Measurements from ENCODE around the gene GRK5.

The GRK5 gene

GRCh38 chr10:119447823-119448546 lies 240.6 kb downstream of the GRK5 start:
- POLR2A ChIA-PET = interaction anchor here (0.9 kb wide), 1 partner anchor 289 kb away, joined by 3 read pairs; no protein-coding TSS in a partner anchor

GRCh38 chr10:119448628-119449584 lies 241.5 kb downstream of the GRK5 start:
- POLR2A ChIA-PET = interaction anchor here (0.9 kb wide), 1 partner anchor 290 kb away, joined by 3 read pairs; no protein-coding TSS in a partner anchor
- no peak for DNase-seq (ENCODE audit: extremely low spot score)
- CTCF ChIA-PET = interaction anchor here (1.3 to 1.5 kb wide), 2 partner anchors 242 to 250 kb away, joined by 4 to 6 read pairs; partner anchors contain the start of gene GRK5
- TF ChIP-seq SUZ12 (IDR thresholded peaks at IDR 0.05) = no peak
- TF ChIP-seq HDGF (IDR thresholded peaks at IDR 0.05; ENCODE audit: borderline replicate concordance) = no peak
- no peak for TF ChIP-seq FOXM1 (IDR thresholded peaks at IDR 0.05; ENCODE audit: borderline replicate concordance)
- TF ChIP-seq ARNT (IDR thresholded peaks at IDR 0.05) = no peak
- TF ChIP-seq PKNOX1 (IDR thresholded peaks at IDR 0.05) = no peak
- TF ChIP-seq FOXK2 (IDR thresholded peaks at IDR 0.05) = no peak
- no peak for TF ChIP-seq TARDBP (IDR thresholded peaks at IDR 0.05)
- no peak for TF ChIP-seq SP1 (IDR thresholded peaks at IDR 0.05)
- no peak for TF ChIP-seq FOXA1 (IDR thresholded peaks at IDR 0.05)
- TF ChIP-seq L3MBTL2 (conservative IDR thresholded peaks at IDR 0.05) = no peak
- no peak for TF ChIP-seq NFRKB (IDR thresholded peaks at IDR 0.05)
- no peak for TF ChIP-seq CTBP1 (IDR thresholded peaks at IDR 0.05; ENCODE audit: borderline replicate concordance)
- no peak for TF ChIP-seq BHLHE40 (IDR thresholded peaks at IDR 0.05; ENCODE audit: borderline replicate concordance)
- TF ChIP-seq ELF4 (IDR thresholded peaks at IDR 0.05) = no peak

More at GRCh38 chr10:119447823-119448546, 240.6 kb downstream of the GRK5 start:
- no peak for TF ChIP-seq HDGF (IDR thresholded peaks at IDR 0.05; ENCODE audit: borderline replicate concordance)
- TF ChIP-seq FOXM1 (IDR thresholded peaks at IDR 0.05; ENCODE audit: borderline replicate concordance) = no peak
- TF ChIP-seq SP1 (IDR thresholded peaks at IDR 0.05) = no peak
- no peak for TF ChIP-seq CTBP1 (IDR thresholded peaks at IDR 0.05; ENCODE audit: borderline replicate concordance)
- no peak for TF ChIP-seq BHLHE40 (IDR thresholded peaks at IDR 0.05; ENCODE audit: borderline replicate concordance)
- TF ChIP-seq ARNT (IDR thresholded peaks at IDR 0.05) = no peak
- no peak for TF ChIP-seq SUZ12 (IDR thresholded peaks at IDR 0.05)
- no peak for TF ChIP-seq FOXA1 (IDR thresholded peaks at IDR 0.05)
- no peak for TF ChIP-seq FOXK2 (IDR thresholded peaks at IDR 0.05)
- no peak for TF ChIP-seq TARDBP (IDR thresholded peaks at IDR 0.05)
- no peak for TF ChIP-seq ELF4 (IDR thresholded peaks at IDR 0.05)
- no peak for TF ChIP-seq L3MBTL2 (conservative IDR thresholded peaks at IDR 0.05)
- TF ChIP-seq PKNOX1 (IDR thresholded peaks at IDR 0.05) = no peak
- TF ChIP-seq ZNF384 (IDR thresholded peaks at IDR 0.05) = no peak
- CTCF ChIA-PET = interaction anchor here (1.3 to 1.5 kb wide), 2 partner anchors 241 to 249 kb away, joined by 4 to 6 read pairs; partner anchors contain the start of gene GRK5
- DNase-seq (ENCODE audit: extremely low spot score) = no peak

- TF ChIP-seq L3MBTL2 (conservative IDR thresholded peaks at IDR 0.05) (no peak), BHLHE40 (IDR thresholded peaks at IDR 0.05; ENCODE audit: borderline replicate concordance) (no peak), FOXA1 (IDR thresholded peaks at IDR 0.05) (no peak), FOXK2 (IDR thresholded peaks at IDR 0.05) (no peak), ZNF384 (IDR thresholded peaks at IDR 0.05) (no peak), CTBP1 (IDR thresholded peaks at IDR 0.05; ENCODE audit: borderline replicate concordance) (no peak), ELF4 (IDR thresholded peaks at IDR 0.05) (no peak), FOXM1 (IDR thresholded peaks at IDR 0.05; ENCODE audit: borderline replicate concordance) (no peak), PKNOX1 (IDR thresholded peaks at IDR 0.05) (no peak), ARNT (IDR thresholded peaks at IDR 0.05) (no peak), NFRKB (IDR thresholded peaks at IDR 0.05) (no peak), TARDBP (IDR thresholded peaks at IDR 0.05) (no peak), HDGF (IDR thresholded peaks at IDR 0.05; ENCODE audit: borderline replicate concordance) (no peak)
- no peak for DNase-seq (ENCODE audit: extremely low spot score)
- ChIA-PET CTCF (interaction anchor here (0.5 kb wide), 1 partner anchor 269 kb away, joined by 4 read pairs; no protein-coding TSS in a partner anchor), POLR2A (no interaction called here)
Measured at GRCh38 chr10:119449760-119450461, 242.5 kb downstream of the GRK5 start.

GRCh38 chr10:119450606-119451299 lies 243.4 kb downstream of the GRK5 start:
- POLR2A ChIA-PET = no interaction called here
- CTCF ChIA-PET = no interaction called here
- no peak for TF ChIP-seq LEF1 (IDR thresholded peaks at IDR 0.05; ENCODE audit: borderline replicate concordance)
- TF ChIP-seq ZNF384 (IDR thresholded peaks at IDR 0.05) = no peak
- TF ChIP-seq HDGF (IDR thresholded peaks at IDR 0.05; ENCODE audit: borderline replicate concordance) = no peak
- no peak for TF ChIP-seq FOXM1 (IDR thresholded peaks at IDR 0.05; ENCODE audit: borderline replicate concordance)
- TF ChIP-seq PKNOX1 (IDR thresholded peaks at IDR 0.05) = no peak
- no peak for TF ChIP-seq FOXA1 (IDR thresholded peaks at IDR 0.05)
- TF ChIP-seq BHLHE40 (IDR thresholded peaks at IDR 0.05; ENCODE audit: borderline replicate concordance) = no peak
- TF ChIP-seq ELF4 (IDR thresholded peaks at IDR 0.05) = no peak
- TF ChIP-seq NFRKB (IDR thresholded peaks at IDR 0.05) = no peak
- TF ChIP-seq ARNT (IDR thresholded peaks at IDR 0.05) = no peak
- TF ChIP-seq L3MBTL2 (conservative IDR thresholded peaks at IDR 0.05) = no peak
- no peak for TF ChIP-seq TARDBP (IDR thresholded peaks at IDR 0.05)
- no peak for TF ChIP-seq SUZ12 (IDR thresholded peaks at IDR 0.05)
- no peak for DNase-seq (ENCODE audit: extremely low spot score)

All from HEK293T (cell line).